Psoas muscle (tissue), 8 donors: ENCODE results near the gene TBC1D22A. TPM values are rescaled to one million over a fixed set of nuclear protein-coding genes. Genes with fewer than 3 reads are reported as not detected.

ENCODE experiments used
- ATAC-seq, 4 donors: fragments of 200-7000 bp; cut with Tn5 transposase; one replicate each; pipeline ENCODE4 v1.9.1; 2020; ENCODE audit warnings: moderate library complexity in 3 of 4, mild to moderate bottlenecking in 2 of 4
- DNase-seq, 2 donors: peaks; one replicate each; pipeline ENCODE4 v3.0.0-alpha.2; 2020
- H3K27ac ChIP-seq: fragments of 200-600 bp; one replicate; pipeline ENCODE4 v1.8.0; 2022
- H3K27me3 ChIP-seq, 3 donors: fragments of 200-600 bp in 1 of 3; one replicate each; pipeline versions ENCODE4 v1.6.1 to v1.8.0; 2013 to 2022; ENCODE audit warnings: low read length in 2 of 3, mild to moderate bottlenecking in 2 of 3, moderate library complexity in 1 of 3; ENCODE audit not compliant: insufficient read depth in 3 of 3
- H3K36me3 ChIP-seq, 2 donors: fragments of 200-600 bp in 1 of 2; one replicate each; pipeline versions ENCODE4 v1.6.1 to v1.8.0; 2013 to 2022; ENCODE audit warnings: low read depth in 1 of 2, mild to moderate bottlenecking in 1 of 2, moderate library complexity in 1 of 2; ENCODE audit not compliant: insufficient read depth in 1 of 2
- H3K4me1 ChIP-seq: fragments of 200-600 bp; one replicate; pipeline ENCODE4 v1.8.0; 2022
- H3K4me3 ChIP-seq: fragments of 200-600 bp; one replicate; pipeline ENCODE4 v1.8.0; 2022; ENCODE audit warnings: mild to moderate bottlenecking
- H3K9me3 ChIP-seq: fragments of 200-600 bp; one replicate; pipeline ENCODE4 v1.8.0; 2022
- WGBS, 3 donors: extraction: QIAGEN DNeasy Blood & Tissue Kit; methylation state at CpG; one replicate each; pipeline versions ENCODE4 v1.1.6 to v1.1.7; 2013; 5-methylcytosine and 5-hydroxymethylcytosine counted together
- intact Hi-C, 2 donors: fragments of 100-400 bp; cut with DNase I; formaldehyde crosslinking; loops; one replicate each; pipeline versions ENCODE4 v1.11.0 to v1.14.2; 2022
- polyA plus RNA-seq, 3 donors: library from polyadenylated mRNA; stranded (reverse); fragments of 200-250 nt; gene quantifications; one replicate each; pipeline ENCODE4 v1.2.3, GENCODE V29; 2013
- total RNA-seq, 4 donors: library from RNA; stranded (reverse); fragmentation: NEBNext Ultra II Directional in 2 of 4; extraction: Animal tissue kit (Norgen Biotek cat#: 25700) in 2 of 4; gene quantifications; one replicate each; pipeline versions ENCODE4 v1.2.1 to v1.2.4, GENCODE V29; 2021 to 2023
- TF ChIP-seq, protein P1 (sequence below): fragments of 200-600 bp; IDR thresholded peaks from one replicate; pipeline ENCODE4 v1.8.0; 2022; ENCODE audit warnings: antibody characterized with exemption
- donor health status: healthy with polysubstance abuse.
- donor health status: DM: no; HTN: no; CAD: no; lungs with moderate emphysema.
- donor health status: Bipolar disorder and iron deficiency.
- donor health status: healthy.
- donor health status: DM: yes; HTN: yes; CAD: no.
- donor health status: DM: no; HTN: no; CAD: no.
- donor health status: DM: no; HTN: no; CAD: no.
- donor health status: DM: yes; HTN: yes; CAD: no.

Gene TBC1D22A
- total and polyA plus RNA-seq, 7 donors, result 11.7 to 25.0 (median 18.9) TPM

DNA sequence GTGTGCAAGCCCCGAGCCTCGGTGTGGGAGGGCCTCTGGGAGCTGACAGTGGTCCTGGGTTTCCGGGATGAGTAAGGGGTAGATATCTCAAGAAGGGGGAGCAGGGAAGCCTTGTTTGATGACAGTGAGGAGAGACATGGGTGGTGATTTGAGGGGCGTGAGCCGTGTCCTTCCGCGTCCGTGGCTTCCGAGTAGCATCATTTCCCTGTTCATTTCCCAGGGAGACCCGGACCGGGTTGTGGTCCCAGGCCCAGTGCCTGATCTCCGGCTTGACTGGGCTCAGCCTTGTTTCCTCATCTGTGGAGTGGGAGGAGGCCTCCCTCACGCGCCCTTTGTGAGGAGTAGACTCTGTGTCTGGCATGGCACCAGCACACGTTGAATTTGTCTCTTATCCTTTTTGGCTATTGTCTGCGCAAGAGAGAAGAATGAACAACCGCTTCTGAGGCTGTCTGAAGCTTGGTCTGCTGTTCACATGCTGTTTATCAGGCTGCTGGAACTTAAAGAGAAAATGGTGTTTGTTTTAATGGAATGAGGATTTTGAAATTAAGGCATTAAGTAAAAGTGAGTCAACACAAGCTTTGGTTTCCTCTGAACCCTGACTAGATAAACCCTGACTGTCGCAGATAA lies 348.5 kb downstream of the TBC1D22A start:
- no peaks in the 10 kb centered on the region for H3K4me1 ChIP-seq
- no peaks in the 10 kb centered on the region for H3K9me3 ChIP-seq
- H3K27ac ChIP-seq, result no peak overlapping the region
- H3K27me3 ChIP-seq, result no peaks in the 10 kb centered on the region
- 88 to 93% (median 90%) methylated on average over 18 of the region's 18 CpGs for WGBS, 3 donors
- DNase-seq (no peak), ATAC-seq (no peak)
- intact Hi-C loops, result no loop called here
- TF ChIP-seq, protein P1, sequence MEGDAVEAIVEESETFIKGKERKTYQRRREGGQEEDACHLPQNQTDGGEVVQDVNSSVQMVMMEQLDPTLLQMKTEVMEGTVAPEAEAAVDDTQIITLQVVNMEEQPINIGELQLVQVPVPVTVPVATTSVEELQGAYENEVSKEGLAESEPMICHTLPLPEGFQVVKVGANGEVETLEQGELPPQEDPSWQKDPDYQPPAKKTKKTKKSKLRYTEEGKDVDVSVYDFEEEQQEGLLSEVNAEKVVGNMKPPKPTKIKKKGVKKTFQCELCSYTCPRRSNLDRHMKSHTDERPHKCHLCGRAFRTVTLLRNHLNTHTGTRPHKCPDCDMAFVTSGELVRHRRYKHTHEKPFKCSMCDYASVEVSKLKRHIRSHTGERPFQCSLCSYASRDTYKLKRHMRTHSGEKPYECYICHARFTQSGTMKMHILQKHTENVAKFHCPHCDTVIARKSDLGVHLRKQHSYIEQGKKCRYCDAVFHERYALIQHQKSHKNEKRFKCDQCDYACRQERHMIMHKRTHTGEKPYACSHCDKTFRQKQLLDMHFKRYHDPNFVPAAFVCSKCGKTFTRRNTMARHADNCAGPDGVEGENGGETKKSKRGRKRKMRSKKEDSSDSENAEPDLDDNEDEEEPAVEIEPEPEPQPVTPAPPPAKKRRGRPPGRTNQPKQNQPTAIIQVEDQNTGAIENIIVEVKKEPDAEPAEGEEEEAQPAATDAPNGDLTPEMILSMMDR, result no peak
- H3K36me3 ChIP-seq, result peaks cover 0 to 12% of the 10 kb centered on the region in 2 donors
- H3K4me3 ChIP-seq, result no peak overlapping the region

DNA sequence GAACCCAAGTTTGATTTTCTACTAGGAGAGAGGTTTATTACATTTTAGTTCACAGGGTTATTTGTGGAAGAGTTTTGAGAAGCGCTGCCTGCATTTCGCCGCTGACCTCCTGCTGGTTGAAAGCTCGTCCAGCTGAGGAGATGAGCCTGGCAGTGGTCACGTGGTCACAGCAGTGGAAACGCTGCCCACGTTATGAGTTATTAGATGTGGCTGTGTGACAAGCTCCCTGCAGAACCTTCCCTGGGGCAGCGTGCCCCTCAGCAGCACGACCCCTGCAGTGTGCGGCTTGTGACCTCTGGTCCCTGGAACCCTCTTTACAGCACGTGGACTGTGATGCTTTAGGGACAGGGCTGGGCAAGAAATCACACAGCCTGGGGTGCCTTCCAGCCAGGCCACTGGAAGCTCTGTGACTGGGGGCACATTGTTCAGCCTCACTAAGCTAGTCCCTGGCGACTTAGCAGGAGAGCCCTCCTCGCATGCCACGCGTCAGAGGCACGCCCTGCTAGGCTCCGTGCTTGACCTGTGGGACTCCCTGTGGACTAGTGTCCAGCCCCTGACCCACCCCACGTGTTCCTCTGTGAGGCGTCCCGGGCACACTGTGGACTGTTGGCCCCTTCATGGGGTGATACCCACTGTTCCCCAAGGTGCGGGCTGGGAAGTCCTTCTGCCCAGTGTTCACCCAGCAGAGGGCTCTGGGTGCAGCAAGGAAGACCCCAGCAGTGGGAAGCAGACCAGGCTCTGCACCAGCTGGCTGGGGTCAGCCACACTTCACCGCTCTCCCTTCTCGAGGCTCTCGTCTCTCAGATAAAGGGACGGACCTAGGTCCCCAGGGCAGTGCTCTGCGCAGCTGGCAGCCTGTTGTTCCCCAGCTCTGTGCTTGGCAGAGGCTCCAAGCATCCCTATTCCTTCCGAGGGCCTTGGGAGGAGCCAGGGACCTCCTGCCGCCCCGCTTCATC lies 349.5 kb downstream of the TBC1D22A start:
- DNase-seq, result no peak
- H3K4me3 ChIP-seq, result no peak overlapping the region
- H3K27me3 ChIP-seq, result no peaks in the 10 kb centered on the region
- TF ChIP-seq, protein P1, result no peak
- H3K36me3 ChIP-seq, result peaks cover 0 to 12% of the 10 kb centered on the region in 2 donors
- no peak overlapping the region for H3K27ac ChIP-seq
- intact Hi-C loops, result no loop called here
- WGBS, 3 donors, result 84 to 86% (median 85%) methylated on average over 28 to 29 of the region's 29 CpGs
- no peaks in the 10 kb centered on the region for H3K4me1 ChIP-seq
- H3K9me3 ChIP-seq, result no peaks in the 10 kb centered on the region
- ATAC-seq, result no peak

DNA sequence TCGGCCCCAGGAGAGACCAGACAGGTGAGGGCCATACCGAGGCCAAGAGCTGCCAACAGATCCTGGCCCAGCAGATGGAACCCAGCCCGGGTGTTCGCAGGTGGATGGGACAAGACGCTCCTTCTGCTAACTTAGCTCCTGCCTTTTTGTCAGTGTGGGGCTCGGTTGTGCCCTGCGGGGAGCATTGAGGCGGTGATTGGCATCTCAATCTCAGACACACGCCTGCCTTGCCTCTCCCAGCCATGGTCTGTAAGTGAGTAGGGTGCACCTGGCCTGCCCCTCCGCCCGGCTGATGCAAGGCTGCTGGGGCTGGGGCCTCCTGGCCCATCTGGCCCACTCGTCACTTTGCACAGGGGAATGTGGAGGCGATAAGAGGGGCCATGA lies 350.1 kb downstream of the TBC1D22A start:
- Histone ChIP-seq H3K27ac (no peak overlapping the region), H3K4me3 (no peak overlapping the region), H3K4me1 (no peaks in the 10 kb centered on the region), H3K9me3 (no peaks in the 10 kb centered on the region), H3K27me3 (no peaks in the 10 kb centered on the region), H3K36me3 (peaks cover 0 to 12% of the 10 kb centered on the region in 2 donors)
- WGBS, 3 donors, result 91 to 93% (median 92%) methylated on average over 13 of the region's 13 CpGs
- DNase-seq (no peak), ATAC-seq (no peak)
- intact Hi-C loops, result no loop called here
- TF ChIP-seq, protein P1, result no peak

DNA sequence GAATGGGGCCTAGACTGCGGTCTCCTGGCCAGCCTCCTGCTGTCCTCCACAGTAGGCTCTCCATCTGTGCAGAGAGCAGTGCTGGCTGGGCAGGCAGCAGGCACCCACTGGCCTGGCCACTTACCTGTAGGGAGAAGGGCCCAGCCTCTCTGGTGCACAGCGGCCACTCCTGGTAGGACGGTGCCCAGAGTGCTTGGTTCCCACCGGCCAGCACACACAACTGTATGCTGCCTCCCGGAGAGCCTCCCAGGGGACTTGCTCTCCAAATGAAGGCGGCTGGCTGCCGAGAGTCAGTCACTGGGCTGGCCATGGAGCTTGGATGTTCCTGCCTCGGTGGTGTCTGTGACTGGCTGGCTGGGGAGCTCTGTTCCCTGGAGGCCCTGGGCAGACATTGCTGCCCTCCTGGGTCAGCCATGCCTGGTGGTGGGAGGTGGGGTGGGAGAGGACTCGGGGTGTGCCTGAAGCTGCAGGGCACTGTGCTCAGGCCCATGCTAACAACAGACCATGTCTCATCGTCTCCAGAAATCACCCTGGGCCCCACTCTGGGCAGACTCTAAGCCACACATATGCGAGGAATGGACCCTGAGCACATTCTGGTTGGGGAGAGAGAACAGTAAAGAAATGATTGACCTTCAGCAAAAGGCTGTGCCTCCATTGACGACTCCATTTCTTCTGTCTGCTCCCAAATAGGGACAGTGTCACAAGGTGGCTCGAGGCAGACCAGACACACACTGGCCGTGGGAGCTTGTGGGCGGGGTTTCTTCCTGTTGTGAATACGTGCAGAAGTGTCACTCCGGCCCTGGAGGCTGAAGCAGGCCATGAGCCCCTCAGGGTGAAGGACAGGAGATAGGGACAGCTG lies 350.8 kb downstream of the TBC1D22A start:
- Histone ChIP-seq H3K4me1 (no peaks in the 10 kb centered on the region), H3K36me3 (peaks cover 0 to 12% of the 10 kb centered on the region in 2 donors), H3K27ac (no peak overlapping the region), H3K9me3 (no peaks in the 10 kb centered on the region), H3K4me3 (no peak overlapping the region), H3K27me3 (no peaks in the 10 kb centered on the region)
- TF ChIP-seq, protein P1, result no peak
- DNase-seq, result no peak
- intact Hi-C loops, result no loop called here
- WGBS, 3 donors, result 89 to 96% (median 89%) methylated on average over 17 of the region's 17 CpGs
- no peak for ATAC-seq
